Stimulated activated CD4-positive, alpha-beta T cell treated with anti-CD3 and anti-CD28 coated beads, Interleukin-4, amount 100 ng/mL, for 4 hours (primary cell): ENCODE data around the gene KRT78.

Source experiments
- DNase-seq, 2 experiments: peaks; one replicate each; pipeline ENCODE4 v3.0.0-alpha.2; 2020

The KRT78 gene

GRCh38 chr12:52837781-52838608, 10.8 kb downstream of the KRT78 start:
- DNase-seq, result no peak

- no peak for DNase-seq
Observed at GRCh38 chr12:52837413-52837741, 11.4 kb downstream of the KRT78 start.

- no peak for DNase-seq
Observed at GRCh38 chr12:52836491-52837412, 12.0 kb downstream of the KRT78 start.

GRCh38 chr12:52836042-52836466, 12.7 kb downstream of the KRT78 start:
- DNase-seq, result peak; percentile 51 to 74

- no peak for DNase-seq
Observed at GRCh38 chr12:52835271-52836041, 13.3 kb downstream of the KRT78 start.

- DNase-seq, result no peak
Observed at GRCh38 chr12:52834727-52835001, 14.1 kb downstream of the KRT78 start.

GRCh38 chr12:52833922-52834726, 14.7 kb downstream of the KRT78 start, which contains the start of gene KRT79:
KRT79 (minus strand) TSS chr12:52834311; CDS start chr12:52834260, 51 bp downstream.
- DNase-seq, result no peak

- no peak for DNase-seq
Observed at GRCh38 chr12:52832985-52833905, 15.5 kb downstream of the KRT78 start.

- no peak for DNase-seq
Observed at GRCh38 chr12:52832451-52832850, 16.3 kb downstream of the KRT78 start.

GRCh38 chr12:52831251-52831650, 17.5 kb downstream of the KRT78 start:
- no peak for DNase-seq

- DNase-seq, result no peak
Observed at GRCh38 chr12:52829986-52830770, 18.6 kb downstream of the KRT78 start.

GRCh38 chr12:52828591-52829021, 20.2 kb downstream of the KRT78 start:
- no peak for DNase-seq

GRCh38 chr12:52828156-52828555, 20.6 kb downstream of the KRT78 start:
- no peak for DNase-seq

- no peak for DNase-seq
Observed at GRCh38 chr12:52827499-52828090, 21.2 kb downstream of the KRT78 start.

GRCh38 chr12:52826611-52827498, 21.9 kb downstream of the KRT78 start:
- DNase-seq, result no peak

GRCh38 chr12:52825961-52826360, 22.8 kb downstream of the KRT78 start:
- no peak for DNase-seq

GRCh38 chr12:52824741-52825410, 23.9 kb downstream of the KRT78 start:
- no peak for DNase-seq

- DNase-seq, result no peak
Observed at GRCh38 chr12:52823761-52824450, 24.9 kb downstream of the KRT78 start.
